Measurements from ENCODE around the gene CACNG4.

DNA sequence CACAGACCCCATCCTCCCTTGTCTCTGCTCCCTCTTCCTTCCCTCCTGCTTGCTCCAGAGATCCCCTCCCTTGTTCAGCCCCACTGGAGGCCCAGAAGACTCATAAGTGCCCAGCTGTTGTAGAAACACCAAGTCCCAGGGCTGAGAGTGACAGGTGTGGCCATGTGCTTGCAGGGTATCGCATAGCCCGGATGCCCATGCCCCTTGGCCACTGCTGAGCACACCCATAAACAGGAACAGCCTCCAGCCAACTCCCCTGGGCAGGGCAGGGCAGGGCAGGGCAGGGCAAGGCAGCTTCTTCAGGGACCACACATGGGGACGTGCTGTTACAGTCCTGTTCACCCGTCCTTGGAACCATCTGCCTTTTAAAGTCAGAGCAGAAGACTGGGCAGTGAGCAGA is 81.9 kb downstream of the CACNG4 start:
- TF ChIP-seq, protein P1, sequence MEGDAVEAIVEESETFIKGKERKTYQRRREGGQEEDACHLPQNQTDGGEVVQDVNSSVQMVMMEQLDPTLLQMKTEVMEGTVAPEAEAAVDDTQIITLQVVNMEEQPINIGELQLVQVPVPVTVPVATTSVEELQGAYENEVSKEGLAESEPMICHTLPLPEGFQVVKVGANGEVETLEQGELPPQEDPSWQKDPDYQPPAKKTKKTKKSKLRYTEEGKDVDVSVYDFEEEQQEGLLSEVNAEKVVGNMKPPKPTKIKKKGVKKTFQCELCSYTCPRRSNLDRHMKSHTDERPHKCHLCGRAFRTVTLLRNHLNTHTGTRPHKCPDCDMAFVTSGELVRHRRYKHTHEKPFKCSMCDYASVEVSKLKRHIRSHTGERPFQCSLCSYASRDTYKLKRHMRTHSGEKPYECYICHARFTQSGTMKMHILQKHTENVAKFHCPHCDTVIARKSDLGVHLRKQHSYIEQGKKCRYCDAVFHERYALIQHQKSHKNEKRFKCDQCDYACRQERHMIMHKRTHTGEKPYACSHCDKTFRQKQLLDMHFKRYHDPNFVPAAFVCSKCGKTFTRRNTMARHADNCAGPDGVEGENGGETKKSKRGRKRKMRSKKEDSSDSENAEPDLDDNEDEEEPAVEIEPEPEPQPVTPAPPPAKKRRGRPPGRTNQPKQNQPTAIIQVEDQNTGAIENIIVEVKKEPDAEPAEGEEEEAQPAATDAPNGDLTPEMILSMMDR (IDR thresholded peaks at IDR 0.05), result no peak
- no peak for TF ChIP-seq POLR2A (IDR thresholded peaks at IDR 0.05; ENCODE audit: low read depth)
- TF ChIP-seq POLR2AphosphoS5 (IDR thresholded peaks at IDR 0.05), result no peak

Measured in esophagus muscularis mucosa (tissue), 3 donors.